Activated B cell treated with CpG ODN at 0.5 μM for 24 hours (primary cell): ENCODE data around the gene IFI27L2. TPM values are rescaled to one million over a fixed set of nuclear protein-coding genes. Genes with fewer than 3 reads are reported as not detected.

ENCODE experiments used
- ATAC-seq: fragments of 200-7000 bp; cut with Tn5 transposase; one replicate; pipeline ENCODE4 v1.10.0; 2021; ENCODE audit warnings: low read depth, mild to moderate bottlenecking, moderate library complexity
- CTCF ChIA-PET: fragments of 350-600 bp; sonication (Branson Sonifier 250); formaldehyde crosslinking; loops from one replicate; lab custom pipeline; 2021; ENCODE audit warnings: antibody characterized with exemption; lab: Charles Lee
- POLR2A ChIA-PET: fragments of 350-600 bp; sonication (Branson Sonifier 250); formaldehyde crosslinking; loops from one replicate; lab custom pipeline; 2021; ENCODE audit warnings: antibody characterized with exemption; lab: Charles Lee
- DNase-seq: peaks from one replicate; pipeline ENCODE4 v3.0.0; 2022
- H3K27ac Mint-ChIP-seq: one replicate; pipeline ENCODE4 v1.8.0; 2020; ENCODE audit warnings: mixed read lengths
- H3K27me3 Mint-ChIP-seq: one replicate; pipeline ENCODE4 v1.8.0; 2021; ENCODE audit warnings: mixed read lengths
- H3K36me3 Mint-ChIP-seq: one replicate; pipeline ENCODE4 v1.8.0; 2021; ENCODE audit warnings: low read depth, mixed read lengths
- H3K4me1 Mint-ChIP-seq: one replicate; pipeline ENCODE4 v1.8.0; 2021; ENCODE audit warnings: mixed read lengths
- H3K4me3 Mint-ChIP-seq: one replicate; pipeline ENCODE4 v1.8.0; 2020; ENCODE audit warnings: mild to moderate bottlenecking, mixed read lengths
- H3K9me3 Mint-ChIP-seq: one replicate; pipeline ENCODE4 v1.8.0; 2020; ENCODE audit warnings: mixed read lengths
- CTCF ChIP-seq: fragments of 200-600 bp; IDR thresholded peaks from one replicate; pipeline ENCODE4 v1.8.0; 2022; ENCODE audit warnings: antibody characterized with exemption, mild to moderate bottlenecking
- intact Hi-C: fragments of 100-400 bp; cut with micrococcal nuclease; formaldehyde crosslinking; loops from one replicate; pipeline ENCODE4 v1.15.1; 2024
- total RNA-seq: library from RNA; stranded (reverse); gene quantifications from 2 replicates; pipeline ENCODE4 v1.2.3, GENCODE V29; 2022

The IFI27L2 gene
- total RNA-seq, 1 donor from 2014 or later, result 37.3 TPM

GRCh38 chr14:94123296-94123695, 6.1 kb downstream of the IFI27L2 start:
- POLR2A ChIA-PET, result no interaction called here
- Mint-ChIP-seq H3K9me3 (peaks cover 12% of the 10 kb centered on the region), H3K36me3 (peaks cover 11% of the 10 kb centered on the region), H3K4me1 (no peaks in the 10 kb centered on the region), H3K27me3 (peaks cover 8% of the 10 kb centered on the region), H3K4me3 (no peak overlapping the region), H3K27ac (no peak overlapping the region)
- TF ChIP-seq CTCF, result no peak
- intact Hi-C loops, result no loop called here
- CTCF ChIA-PET, result no interaction called here
- DNase-seq, result no peak
- no peak for ATAC-seq

GRCh38 chr14:94122438-94122837, 7.0 kb downstream of the IFI27L2 start:
- DNase-seq (no peak), ATAC-seq (no peak)
- POLR2A ChIA-PET, result no interaction called here
- H3K9me3 Mint-ChIP-seq, result peaks cover 12% of the 10 kb centered on the region
- no peak overlapping the region for H3K4me3 Mint-ChIP-seq
- H3K27me3 Mint-ChIP-seq, result peaks cover 15% of the 10 kb centered on the region
- TF ChIP-seq CTCF, result no peak
- no peaks in the 10 kb centered on the region for H3K4me1 Mint-ChIP-seq
- CTCF ChIA-PET, result no interaction called here
- H3K27ac Mint-ChIP-seq, result no peak overlapping the region
- peaks cover 11% of the 10 kb centered on the region for H3K36me3 Mint-ChIP-seq
- intact Hi-C loops, result no loop called here

DNA sequence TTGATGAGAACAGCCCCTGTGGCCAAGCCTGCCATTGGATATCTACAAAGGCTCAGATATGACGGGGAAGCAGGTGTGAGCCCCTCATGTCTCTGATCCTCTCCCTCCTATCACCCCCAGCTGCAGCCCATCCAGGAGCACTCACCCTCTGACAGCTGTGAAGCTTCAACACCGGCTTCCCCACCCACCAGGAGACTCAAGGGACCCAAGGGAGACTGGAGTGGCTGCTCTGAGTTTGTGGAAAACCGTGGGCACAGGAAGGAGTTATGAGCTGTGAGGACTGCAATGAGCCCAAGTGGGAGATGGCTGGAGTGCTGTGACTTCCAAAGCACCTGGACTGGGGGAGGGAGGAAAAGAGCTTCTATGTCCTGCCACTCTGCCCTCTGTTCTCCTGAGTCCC, 7.9 kb downstream of the IFI27L2 start:
- TF ChIP-seq CTCF, result no peak
- Mint-ChIP-seq H3K27me3 (peaks cover 22% of the 10 kb centered on the region), H3K27ac (no peak overlapping the region), H3K36me3 (peaks cover 3% of the 10 kb centered on the region), H3K9me3 (peaks cover 12% of the 10 kb centered on the region), H3K4me1 (no peaks in the 10 kb centered on the region), H3K4me3 (no peak overlapping the region)
- ChIA-PET POLR2A (no interaction called here), CTCF (no interaction called here)
- ATAC-seq (no peak), DNase-seq (no peak)
- intact Hi-C loops, result no loop called here

DNA sequence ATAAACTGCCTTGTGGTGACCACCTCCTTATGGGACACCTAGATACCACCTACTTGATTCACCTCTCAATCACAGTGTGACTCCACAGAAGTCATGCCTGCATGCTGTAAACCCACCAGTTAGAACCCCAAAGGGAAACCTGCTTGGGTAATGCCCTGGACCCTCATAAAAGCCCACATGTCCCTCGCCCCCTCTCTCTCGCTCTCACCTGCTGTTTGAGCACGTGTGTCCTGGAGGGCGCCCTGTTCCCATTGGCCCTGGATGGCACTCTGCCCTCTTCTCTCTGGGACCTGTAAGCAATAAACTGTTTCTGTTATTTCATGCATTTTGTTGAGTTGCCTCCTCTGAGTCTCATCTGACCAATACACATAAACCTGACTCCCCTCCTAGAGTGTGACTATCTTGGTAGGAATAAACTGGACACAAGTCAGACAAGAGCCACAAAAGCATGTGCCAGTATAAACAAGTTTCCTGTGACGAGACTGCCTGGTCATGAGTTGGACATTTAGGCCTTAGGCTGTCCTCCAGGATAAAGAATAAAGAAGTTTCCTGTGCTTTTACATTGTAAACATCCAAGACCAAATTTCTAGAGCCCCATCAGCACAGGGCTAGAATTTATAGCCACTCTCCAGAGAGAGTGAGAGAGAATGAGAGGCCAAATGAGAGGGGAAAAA, 8.6 kb downstream of the IFI27L2 start:
- intact Hi-C loops, result no loop called here
- Mint-ChIP-seq H3K36me3 (no peaks in the 10 kb centered on the region), H3K27ac (no peak overlapping the region), H3K9me3 (peaks cover 12% of the 10 kb centered on the region), H3K4me1 (no peaks in the 10 kb centered on the region), H3K4me3 (no peak overlapping the region), H3K27me3 (peaks cover 28% of the 10 kb centered on the region)
- no peak for TF ChIP-seq CTCF
- ChIA-PET CTCF (no interaction called here), POLR2A (no interaction called here)
- DNase-seq (no peak), ATAC-seq (no peak)

DNA sequence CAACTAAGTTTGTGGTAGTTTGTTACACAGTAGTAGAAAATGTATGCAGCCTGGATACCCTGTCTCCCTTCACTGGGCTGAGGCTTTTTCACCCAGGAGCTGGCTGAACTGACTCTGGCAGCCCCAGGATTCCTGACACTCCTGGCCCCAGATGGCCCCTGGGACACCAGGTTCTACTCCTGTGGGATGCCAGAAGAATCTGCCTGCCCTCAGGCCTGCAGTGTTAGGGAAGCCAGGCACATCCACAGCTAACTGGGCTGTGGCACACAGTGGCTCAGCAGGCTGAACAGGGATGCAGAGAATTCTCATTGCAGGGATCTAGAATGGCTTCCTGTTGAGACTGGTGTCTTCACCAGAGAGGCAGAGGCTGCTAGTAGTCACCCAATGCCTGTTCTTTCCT, 10.3 kb downstream of the IFI27L2 start:
- intact Hi-C loops, result no loop called here
- ChIA-PET POLR2A (no interaction called here), CTCF (interaction anchor here (2.0 kb wide), 1 partner anchor 18 kb away, joined by 4 read pairs; no protein-coding TSS in a partner anchor)
- Mint-ChIP-seq H3K27me3 (peaks cover 41% of the 10 kb centered on the region), H3K4me3 (no peak overlapping the region), H3K4me1 (no peaks in the 10 kb centered on the region), H3K36me3 (no peaks in the 10 kb centered on the region), H3K27ac (no peak overlapping the region), H3K9me3 (peaks cover 12% of the 10 kb centered on the region)
- no peak for ATAC-seq
- no peak for TF ChIP-seq CTCF
- DNase-seq, result no peak
